GM21825 (cell line): ENCODE measurements around the gene TMEM14B.
"Not testable (repeated sequence)": the region's sequence is repeated elsewhere in the genome, so short reads cannot be mapped to it uniquely, and the experiment has no call there.

Experiments
- ATAC-seq: cut with Tn5 transposase; IDR thresholded peaks from one replicate; pipeline ENCODE4 v1.9.1; 2021; ENCODE audit warnings: mild to moderate bottlenecking, moderate library complexity; ENCODE audit not compliant: unreplicated experiment

Gene TMEM14B

DNA sequence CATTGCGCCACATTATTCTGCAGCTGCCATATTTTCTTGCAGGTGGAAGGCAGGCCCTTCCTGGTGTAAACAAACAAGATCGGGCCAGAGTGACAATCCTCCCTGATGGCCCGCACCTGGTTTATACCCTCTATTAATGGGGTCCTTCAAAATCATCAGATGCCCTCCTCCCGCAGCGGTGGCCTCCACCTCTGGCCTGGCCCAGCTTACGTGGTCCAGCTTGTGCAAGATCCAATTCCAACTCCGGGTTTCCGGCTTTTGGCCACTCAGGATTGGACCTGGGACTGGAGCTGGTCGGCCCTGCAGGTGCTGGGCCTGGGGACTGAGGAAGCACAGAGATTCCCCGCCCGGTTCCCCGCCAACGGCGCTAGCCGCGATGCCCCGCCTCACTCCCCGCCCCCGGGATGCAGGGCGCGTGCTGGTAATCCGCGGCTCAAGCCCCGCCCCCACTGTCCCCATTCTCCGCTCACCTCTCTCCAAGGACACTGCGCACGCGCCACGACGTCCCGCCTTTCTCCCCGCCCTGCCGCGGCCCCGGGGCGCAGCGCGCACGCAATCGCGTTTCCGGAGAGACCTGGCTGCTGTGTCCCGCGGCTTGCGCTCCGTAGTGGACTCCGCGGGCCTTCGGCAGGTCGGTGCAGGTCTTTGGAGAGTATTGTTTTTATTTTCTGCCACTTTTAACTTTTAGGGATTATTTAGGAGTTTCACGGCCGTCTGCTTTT is at the start of gene TMEM14B:
TSS of gene TMEM14B (plus strand) at position 555 of the 722 bp plus-strand sequence. CDS start 1,441 bp downstream, outside the sequence.
- peak; percentile 97 for ATAC-seq

DNA sequence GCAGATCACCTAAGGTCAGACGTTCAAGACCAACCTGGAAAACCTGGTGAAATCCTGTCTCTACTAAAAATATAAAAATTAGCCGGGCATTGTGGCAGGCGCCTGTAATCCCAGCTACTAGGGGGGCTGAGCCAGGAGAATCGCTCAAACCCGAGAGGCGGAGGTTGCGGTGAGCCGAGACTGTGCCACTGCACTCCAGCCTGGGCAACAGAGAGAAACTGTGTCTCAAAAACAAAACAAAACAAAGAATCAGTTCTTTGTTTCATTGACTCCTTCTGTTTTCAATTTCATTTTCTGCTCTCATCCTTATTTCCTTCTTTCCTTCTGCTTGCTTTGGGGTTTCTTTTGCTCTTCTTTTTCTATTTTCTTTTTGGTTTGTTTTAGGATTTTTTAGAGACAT is 33.6 kb upstream of the TMEM14B start:
- ATAC-seq = no peak

DNA sequence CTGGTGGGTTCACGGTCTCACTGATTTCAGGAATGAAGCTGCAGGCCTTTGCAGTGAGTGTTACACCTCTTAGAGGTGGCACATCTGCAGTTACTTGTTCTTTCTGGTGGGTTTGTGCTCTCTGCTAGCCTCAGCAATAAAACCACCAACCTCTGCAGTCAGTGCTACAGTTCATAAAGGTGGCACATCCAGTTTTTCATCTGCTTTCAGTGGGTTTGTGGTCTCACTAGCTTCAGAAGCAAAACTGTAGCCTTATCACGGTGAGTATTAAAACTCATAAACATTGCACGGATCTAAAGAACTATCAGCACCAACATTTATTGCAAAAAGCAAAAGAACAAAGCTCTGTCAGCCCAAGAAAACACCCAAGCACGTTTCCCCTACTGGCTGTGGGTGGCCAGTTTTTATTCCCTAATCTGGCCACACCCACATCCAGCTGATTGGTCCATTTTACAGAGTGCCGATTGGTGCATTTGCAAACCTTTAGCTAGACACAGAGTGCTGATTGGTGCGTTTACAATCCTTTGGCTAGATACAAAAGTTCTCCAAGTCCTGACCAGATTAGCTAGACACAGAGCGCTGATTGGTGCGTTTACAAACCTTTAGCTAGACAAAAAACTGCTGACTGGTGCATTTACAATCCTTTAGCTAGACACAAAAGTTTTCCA is 28.2 kb upstream of the TMEM14B start:
- ATAC-seq = no peak

DNA sequence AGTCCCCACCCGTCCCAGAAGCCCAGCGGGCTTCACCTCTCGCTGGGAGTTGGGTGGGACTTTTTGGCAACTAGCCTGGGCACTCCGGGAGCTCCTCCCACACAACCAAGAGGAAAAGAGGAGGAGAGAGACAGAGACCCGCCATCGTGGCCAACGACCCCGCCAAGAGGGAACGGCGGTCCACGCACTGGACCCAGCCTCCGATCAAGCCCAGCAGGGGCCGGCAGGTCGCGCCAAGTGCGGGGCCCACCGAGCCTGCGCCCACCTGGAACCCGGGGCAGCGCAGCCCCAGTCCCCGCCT is 27.7 kb upstream of the TMEM14B start:
- ATAC-seq = no peak

DNA sequence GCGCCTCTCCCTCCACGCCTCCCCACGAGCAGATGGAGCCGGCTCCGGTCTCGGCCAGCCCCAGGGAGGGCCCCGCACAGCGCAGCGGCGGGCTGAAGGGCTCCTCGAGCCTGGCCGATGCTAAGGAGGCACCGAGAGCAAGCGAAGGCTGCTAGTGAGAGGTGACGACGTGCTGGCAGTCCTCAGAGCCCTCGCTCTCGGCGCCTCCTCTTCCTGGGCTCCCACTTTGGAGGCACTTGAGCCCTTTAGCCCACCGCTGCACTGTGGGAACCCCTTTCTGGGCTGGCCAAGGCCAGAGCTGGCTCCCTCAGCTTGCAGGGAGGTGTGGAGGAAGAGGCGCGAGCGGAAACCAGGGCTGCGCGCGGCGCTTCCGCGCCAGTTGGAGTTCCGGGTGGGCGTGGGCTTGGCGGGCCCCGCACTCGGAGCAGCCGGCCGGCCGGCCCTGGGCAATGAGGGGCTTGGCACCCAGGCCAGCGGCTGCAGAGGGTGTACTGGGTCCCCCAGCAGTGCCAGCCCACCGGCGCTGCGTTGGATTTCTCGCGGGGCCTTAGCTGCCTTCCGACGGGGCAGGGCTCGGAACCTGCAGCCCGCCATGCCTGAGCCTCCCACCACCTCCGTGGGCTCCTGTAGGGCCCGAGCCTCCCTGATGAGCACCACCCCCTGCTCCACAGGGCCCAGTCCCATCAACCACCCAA is 27.2 kb upstream of the TMEM14B start:
- no peak for ATAC-seq

DNA sequence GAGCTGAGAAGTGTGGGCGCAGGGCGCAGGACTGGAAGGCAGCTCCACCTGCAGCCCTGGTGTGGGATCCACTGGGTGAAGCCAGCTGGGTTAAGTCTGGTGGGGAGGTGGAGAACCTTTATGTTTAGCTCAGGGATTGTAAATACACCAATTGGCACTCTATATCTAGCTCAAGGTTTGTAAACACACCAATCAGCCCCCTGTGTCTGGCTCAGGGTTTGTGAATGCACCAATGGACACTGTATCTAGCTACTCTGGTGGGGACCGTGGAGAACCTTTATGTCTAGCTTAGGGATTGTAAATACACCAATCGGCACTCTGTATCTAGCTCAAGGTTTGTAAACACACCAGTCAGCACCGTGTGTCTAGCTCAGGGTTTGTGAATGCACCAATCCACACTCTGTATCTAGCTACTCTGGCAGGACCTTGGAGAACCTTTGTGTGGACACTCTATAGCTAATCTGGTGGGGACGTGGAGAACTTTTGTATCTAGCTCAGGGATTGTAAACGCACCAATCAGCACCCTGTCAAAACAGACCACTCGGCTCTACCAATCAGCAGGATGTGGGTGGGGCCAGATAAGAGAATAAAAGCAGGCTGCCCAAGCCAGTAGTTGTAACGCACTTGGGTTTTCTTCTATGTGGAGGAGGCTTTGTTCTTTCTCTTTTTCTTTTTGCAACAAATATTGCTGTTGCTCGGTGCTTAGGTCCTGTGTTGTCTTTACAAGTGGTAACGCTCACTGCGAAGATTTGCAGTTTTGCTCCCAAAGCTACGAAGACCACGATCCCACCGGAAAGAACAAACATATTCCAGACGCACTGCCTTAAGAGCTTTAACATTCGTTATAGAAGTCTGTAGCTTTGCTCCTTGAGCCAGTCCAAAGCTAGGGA is 26.4 kb upstream of the TMEM14B start:
- ATAC-seq = not testable (repeated sequence)

DNA sequence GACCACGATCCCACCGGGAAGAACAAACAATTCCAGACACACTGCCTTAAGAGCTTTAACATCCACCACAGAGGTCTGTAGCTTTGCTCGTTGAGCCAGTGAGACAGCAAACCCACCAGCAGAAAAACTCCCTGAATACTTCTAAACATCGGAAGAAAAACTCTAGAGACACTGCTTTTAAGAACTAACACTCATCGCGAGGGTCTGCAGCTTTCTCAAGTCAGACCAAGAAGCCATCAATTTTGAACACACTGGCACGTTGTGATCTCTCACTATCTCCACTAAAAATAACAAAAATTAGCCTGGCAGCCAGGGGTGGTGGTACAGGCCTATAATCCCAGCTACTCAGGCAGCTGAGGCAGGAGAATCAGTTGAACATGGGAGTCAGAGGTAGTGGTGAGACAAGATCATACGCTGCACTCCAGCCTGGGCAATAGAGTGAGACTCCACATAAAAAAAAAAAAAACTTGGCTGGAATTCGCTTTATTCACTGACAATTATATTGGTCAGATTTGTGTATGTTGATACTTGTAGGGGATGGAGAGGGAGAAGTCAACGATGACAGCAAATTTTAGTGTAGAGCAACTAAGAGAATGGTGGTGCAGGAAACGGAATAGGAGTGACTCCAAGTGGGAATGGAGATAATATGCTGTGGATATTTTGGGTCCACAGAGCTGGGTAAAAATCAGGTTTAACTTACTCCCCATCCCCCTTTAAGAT is 25.6 kb upstream of the TMEM14B start:
- no peak for ATAC-seq

DNA sequence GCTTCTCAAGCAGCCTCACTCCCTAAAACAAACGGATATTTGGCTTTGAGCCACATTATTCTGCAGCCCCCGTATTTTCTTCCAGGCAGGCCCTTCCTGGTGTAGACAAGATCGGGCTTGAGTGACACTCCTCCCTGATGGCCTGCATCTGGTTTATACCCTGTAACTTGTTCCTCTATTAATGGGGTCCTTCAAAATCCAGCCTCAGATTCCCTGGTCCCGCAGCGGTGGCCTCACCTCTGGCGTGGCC is 25.1 kb upstream of the TMEM14B start:
- ATAC-seq = no peak

DNA sequence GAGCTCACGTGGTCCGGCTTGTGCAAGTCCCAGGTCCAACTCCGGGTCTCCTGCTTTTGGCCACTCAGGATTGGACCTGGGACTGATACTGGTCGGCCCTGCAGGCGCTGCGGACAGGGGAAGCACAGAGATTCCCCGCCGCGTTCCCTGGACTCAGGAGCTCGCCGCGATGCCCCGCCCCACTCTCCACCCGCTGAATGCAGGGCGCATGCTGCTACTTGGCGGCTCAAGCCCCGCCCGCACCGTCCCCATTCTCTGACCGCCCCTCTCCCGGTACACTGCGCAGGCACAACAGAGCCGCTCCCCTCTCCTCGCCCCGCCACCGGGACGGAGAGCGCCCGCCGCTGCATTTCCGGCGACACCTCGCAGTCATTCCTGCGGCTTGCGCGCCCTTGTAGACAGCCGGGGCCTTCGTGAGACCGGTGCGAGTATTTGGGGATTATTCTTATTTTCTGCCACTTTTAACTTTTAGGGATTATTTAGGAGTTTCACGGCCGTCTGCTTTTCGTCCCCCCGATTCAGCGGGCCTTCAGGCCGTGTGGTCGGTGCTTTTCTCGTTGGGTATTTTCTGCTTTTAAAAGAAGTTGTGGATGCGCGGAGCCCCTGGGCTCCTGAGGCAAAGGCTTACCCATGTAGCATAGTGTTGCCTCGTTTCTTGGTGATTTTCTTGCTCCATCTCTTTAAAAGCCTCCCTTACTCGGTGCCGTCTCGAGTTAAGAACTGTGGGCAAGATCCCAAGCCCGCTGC is 24.6 kb upstream of the TMEM14B start, which contains the start of gene TMEM14C:
TSS of gene TMEM14C (plus strand) at position 251 of the 747 bp plus-strand sequence. CDS start 1,544 bp downstream, outside the sequence.
- peak; percentile 97 for ATAC-seq

DNA sequence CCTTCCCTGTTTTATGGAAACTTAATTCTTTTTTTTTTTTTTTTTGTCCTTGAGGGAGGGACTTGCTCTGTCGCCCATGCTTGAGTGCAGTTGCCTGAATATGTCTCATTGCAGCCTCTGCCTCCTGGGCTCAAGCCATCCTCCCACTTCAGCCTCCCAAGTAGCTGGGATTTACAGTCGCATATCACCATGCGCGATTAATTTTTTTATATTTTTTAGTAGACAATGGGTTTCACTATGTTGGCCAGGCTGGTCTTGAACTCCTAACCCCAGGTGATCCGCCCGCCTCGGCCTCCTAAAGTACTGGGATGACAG is 24.1 kb upstream of the TMEM14B start:
- ATAC-seq = no peak

DNA sequence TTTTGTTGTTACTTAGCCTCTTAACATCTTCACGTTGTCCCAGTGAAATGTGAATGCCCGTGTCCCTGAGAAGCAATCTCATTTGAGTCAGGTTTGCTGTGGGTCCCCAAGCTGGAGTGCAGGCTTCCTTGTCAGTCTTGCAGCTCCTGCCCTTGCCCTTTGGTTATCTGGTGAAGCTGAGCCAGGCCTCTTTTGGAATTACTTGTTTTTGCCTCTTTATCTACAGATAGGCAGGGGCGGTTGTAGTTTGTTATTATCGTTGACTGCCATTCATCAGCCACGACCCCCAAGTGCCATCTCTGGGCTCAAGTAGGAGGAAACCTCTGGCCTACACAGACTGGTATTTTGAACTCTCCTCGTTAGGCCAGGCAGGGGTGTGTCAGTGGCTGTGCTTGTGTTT is 22.6 kb upstream of the TMEM14B start:
- no peak for ATAC-seq

DNA sequence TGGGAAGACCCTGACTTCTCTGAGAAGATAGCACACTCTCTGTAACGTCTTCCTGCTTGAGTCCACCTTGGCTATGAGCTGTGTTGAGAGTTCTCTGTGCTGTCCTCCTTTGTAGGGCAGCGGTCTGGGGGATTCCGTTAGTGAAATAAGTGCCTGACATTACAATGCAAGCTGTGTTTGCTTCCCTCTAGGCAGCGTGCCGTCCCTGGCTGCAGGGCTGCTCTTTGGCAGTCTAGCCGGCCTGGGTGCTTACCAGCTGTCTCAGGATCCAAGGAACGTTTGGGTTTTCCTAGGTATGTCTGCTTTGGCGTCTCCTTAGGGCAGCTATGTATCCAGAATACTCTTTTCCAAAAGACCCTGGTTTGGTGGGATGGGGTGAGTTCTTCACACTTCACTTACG is 21.9 kb upstream of the TMEM14B start:
- no peak for ATAC-seq

DNA sequence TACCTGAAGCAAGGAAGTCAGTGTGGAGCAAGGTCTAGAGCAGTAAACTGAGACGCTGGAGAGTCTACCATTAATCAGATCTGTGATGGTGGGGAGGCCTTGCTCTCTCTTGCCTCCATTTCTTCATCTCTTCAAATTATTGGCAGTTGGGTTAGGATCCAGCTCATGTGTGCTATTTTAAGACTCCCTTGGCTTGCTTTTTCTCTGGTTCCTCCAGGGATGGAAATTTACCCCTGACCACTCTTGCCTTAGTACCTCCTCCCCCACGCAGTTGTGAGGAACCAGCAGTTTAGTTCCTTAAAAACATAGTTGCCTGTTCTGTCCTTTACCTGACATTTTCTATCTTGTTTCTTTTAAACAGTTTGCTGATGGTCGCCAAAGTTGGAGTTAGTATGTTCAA is 17.4 kb upstream of the TMEM14B start:
- ATAC-seq = no peak

DNA sequence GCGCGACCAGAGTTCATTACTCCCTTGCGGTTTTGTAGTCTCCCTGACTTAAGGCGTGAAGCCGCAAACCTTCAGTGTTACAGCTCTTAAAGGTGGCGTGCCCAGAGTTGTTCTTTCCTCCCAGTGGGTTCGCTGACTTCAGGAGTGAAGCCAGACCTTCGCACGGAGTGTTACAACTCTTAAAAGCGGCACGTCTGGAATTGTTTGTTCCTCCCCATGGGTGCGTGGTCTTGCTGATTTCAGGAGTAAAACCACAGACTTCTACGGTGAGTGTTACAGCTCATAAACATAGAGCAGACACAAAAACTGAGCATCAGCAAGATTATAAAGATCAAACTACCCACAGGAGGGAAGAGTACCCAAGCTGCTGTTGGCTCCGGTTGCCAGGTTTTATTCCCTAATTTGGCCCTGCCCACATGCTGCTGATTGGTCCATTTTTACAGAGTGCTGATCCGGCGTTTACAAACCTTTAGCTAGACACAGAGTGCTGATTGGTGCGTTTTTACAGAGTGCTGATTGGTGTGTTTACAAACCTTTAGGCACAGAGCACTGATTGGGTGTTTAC is 14.4 kb upstream of the TMEM14B start:
- ATAC-seq = no peak

DNA sequence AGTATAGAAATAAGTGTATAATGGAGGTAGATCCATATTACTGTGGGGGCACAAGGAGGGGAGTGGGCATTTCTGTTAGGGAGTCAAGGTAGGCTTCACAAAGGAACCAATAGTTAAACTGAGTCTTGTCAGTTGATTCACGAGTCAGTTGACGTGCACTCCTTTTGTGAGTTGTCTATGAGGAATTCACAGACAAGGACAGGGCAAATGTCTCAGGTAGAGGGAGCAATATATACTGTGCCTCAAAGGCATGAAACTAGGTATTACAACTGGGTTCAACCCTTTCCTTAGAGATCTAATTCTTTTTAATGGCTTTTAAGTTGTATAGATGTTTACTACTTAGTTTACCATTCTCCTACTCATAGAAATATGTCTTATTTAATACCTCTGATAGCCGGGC is 13.7 kb upstream of the TMEM14B start:
- ATAC-seq = no peak

DNA sequence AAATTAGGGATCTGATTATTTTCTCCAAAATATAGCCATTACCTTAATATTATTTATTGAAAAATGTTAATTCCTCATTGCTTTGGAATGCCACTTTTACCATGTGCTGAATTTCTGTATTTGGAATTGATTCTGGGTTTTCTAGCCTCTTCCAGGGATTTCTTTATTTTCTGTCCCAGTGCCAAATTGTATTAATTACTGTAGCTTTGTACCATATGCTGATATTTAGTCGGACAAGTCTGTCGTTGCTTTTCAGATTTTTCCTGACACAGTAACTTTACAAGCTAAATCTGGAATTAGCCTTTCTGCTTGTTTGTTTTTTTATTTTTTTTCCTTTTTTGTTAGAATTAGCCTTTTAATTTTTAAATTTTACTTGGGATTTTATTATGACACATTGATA is 10.9 kb upstream of the TMEM14B start:
- ATAC-seq = no peak

DNA sequence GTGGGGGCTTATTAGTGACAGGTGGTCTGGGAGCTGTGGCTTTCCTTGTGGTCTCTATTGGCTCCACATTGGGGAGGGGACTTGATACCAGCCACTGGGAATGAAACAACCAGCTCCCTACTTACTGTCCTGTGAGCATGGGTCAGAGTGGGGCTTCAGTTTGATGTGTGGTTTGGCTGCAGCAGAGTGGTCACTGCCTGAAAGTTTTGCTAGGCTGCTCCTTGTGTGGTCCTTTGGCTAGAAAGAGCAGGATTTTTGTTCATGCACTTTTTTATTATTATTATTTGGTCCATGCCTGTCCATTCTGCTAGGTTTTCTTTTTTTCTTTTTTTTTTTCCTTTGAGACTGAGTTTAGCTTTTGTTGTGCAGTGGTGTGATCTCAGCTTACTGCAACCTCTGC is 7.5 kb upstream of the TMEM14B start:
- no peak for ATAC-seq

DNA sequence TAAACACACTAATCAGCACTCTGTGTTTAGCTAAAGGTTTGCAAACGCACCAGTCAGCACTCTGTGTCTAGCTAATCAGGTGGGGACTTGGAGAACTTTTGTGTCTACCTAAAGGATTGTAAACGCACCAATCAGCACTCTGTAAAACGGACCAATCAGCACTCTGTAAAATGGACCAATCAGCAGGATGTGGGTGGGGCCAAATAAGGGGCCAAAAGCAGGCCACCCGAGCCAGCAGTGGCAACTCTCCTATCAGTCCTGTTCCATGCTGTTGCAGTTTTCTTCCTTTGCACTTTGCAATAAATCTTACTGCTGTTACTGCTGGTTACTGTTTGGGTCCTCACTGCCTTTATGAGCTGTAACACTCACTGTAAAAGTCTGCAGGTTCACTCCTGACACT is 6.0 kb upstream of the TMEM14B start:
- not testable (repeated sequence) for ATAC-seq

DNA sequence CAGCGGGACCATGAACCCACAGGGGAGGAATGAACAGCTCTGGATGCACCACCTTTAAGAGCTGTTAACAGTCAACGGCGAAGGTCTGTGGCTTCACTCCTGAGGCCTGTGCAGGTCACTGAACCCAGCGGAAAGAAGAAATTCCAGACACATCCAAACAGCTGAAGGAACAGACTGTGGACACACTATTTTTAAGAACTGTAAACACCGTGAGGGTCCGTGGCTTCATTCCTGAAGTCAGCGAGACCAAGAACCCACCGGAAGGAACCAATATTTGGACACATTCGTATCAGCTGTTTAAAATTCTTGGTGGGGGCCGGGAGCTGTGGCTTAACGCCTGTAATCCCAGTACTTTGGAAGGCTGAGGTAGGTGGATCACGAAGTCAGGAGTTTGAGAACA is 5.4 kb upstream of the TMEM14B start:
- ATAC-seq = no peak

DNA sequence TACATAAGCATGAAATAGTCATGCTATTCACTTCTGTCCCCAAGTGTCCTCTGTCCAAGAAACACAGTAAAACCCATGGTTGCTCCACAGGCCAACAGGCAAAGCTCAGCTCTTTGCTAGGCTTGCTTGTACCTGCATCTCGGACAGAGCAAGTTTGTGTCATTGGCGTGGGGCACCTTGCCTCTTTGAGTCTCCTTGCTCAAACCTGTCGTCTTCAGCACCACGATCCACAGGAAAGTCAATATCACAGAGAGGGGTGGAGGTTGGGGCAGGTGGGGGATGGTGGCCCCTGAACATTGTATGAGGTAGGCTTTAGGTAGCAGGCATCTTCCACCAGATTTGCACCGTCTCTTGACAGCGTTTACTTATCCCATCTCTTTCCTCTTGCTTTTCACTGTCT is 4.1 kb upstream of the TMEM14B start:
- ATAC-seq = no peak
